Neural progenitor cell (in vitro differentiated cells): ENCODE results near the gene MN1. TPM values are rescaled to one million over a fixed set of nuclear protein-coding genes. Genes with fewer than 3 reads are reported as not detected.

Experiments used
- DNase-seq: peaks from one replicate; pipeline ENCODE4 v3.0.0-alpha.2; 2016; ENCODE audit warnings: low spot score
- H2AFZ ChIP-seq: fragments of 200-600 bp; sonication (generic); replicated peaks from 2 replicates; pipeline ENCODE4 v1.6.1; 2016; ENCODE audit warnings: antibody characterized with exemption
- H3F3A ChIP-seq: fragments of 200-600 bp; sonication (generic); 2 replicates; pipeline ENCODE4 v1.6.1; 2016; ENCODE audit warnings: antibody characterized with exemption, low read depth
- H3K27ac ChIP-seq: fragments of 200-600 bp; sonication (generic); 2 replicates; pipeline ENCODE4 v1.5.1; 2016; ENCODE audit warnings: mild to moderate bottlenecking
- H3K27me3 ChIP-seq: fragments of 200-600 bp; sonication (generic); 2 replicates; pipeline ENCODE4 v1.6.1; 2016; ENCODE audit warnings: mild to moderate bottlenecking, moderate library complexity
- H3K36me3 ChIP-seq: fragments of 200-600 bp; sonication (generic); 2 replicates; pipeline ENCODE4 v1.5.1; 2016
- H3K4me1 ChIP-seq: fragments of 200-600 bp; sonication (generic); 2 replicates; pipeline ENCODE4 v1.6.1; 2016; ENCODE audit warnings: mixed run types
- H3K4me2 ChIP-seq: fragments of 200-600 bp; sonication (generic); 2 replicates; pipeline ENCODE4 v1.6.1; 2016
- H3K4me3 ChIP-seq: fragments of 200-600 bp; sonication (generic); 2 replicates; pipeline ENCODE4 v1.5.1; 2016
- H3K79me2 ChIP-seq: fragments of 200-600 bp; sonication (generic); 2 replicates; pipeline ENCODE4 v1.6.1; 2016; ENCODE audit warnings: low read depth
- H3K9ac ChIP-seq: fragments of 200-600 bp; sonication (generic); 2 replicates; pipeline ENCODE4 v1.6.1; 2016
- H3K9me3 ChIP-seq: fragments of 200-600 bp; sonication (generic); 2 replicates; pipeline ENCODE4 v1.5.1; 2016; ENCODE audit warnings: low read depth
- H4K20me1 ChIP-seq: fragments of 200-600 bp; sonication (generic); 2 replicates; pipeline ENCODE4 v1.6.1; 2016; ENCODE audit warnings: low read depth
- H3K27ac Mint-ChIP-seq: 3 replicates; pipeline ENCODE4 v1.8.0; 2021; ENCODE audit warnings: mixed read lengths
- H3K27me3 Mint-ChIP-seq: 2 replicates; pipeline ENCODE4 v1.8.0; 2022; ENCODE audit warnings: low read depth, mild to moderate bottlenecking, inconsistent platforms, moderate library complexity, mixed read lengths; ENCODE audit not compliant: insufficient read depth
- H3K36me3 Mint-ChIP-seq: 3 replicates; pipeline ENCODE4 v1.8.0; 2021; ENCODE audit warnings: mixed read lengths
- H3K4me1 Mint-ChIP-seq: 3 replicates; pipeline ENCODE4 v1.8.0; 2021; ENCODE audit warnings: mixed read lengths
- H3K4me3 Mint-ChIP-seq: 3 replicates; pipeline ENCODE4 v1.8.0; 2021; ENCODE audit warnings: mild to moderate bottlenecking, moderate library complexity, mixed read lengths
- H3K9me3 Mint-ChIP-seq: 3 replicates; pipeline ENCODE4 v1.8.0; 2020; ENCODE audit warnings: mixed read lengths
- EZH2 ChIP-seq: fragments of 200-600 bp; sonication (generic); IDR thresholded peaks from 2 replicates; pipeline ENCODE4 v1.6.1; 2017; ENCODE audit warnings: antibody characterized with exemption, mild to moderate bottlenecking, moderate library complexity
- EZH2phosphoT487 ChIP-seq: fragments of 200-600 bp; sonication (generic); IDR thresholded peaks from 2 replicates; pipeline ENCODE4 v1.6.1; 2017; ENCODE audit warnings: antibody characterized with exemption
- total RNA-seq: library from RNA; depleted of rRNA; stranded (reverse); fragments of >200 nt; gene quantifications from 2 replicates; pipeline ENCODE4 v1.2.3, GENCODE V29; 2015; ENCODE audit warnings: low replicate concordance
- TF ChIP-seq, protein P1 (sequence below): fragments of 200-600 bp; sonication (generic); IDR thresholded peaks from 2 replicates; pipeline ENCODE4 v1.5.1; 2017; ENCODE audit warnings: antibody characterized with exemption, mild to moderate bottlenecking

Gene MN1
- total RNA-seq, 1 donor from 2014 or later: 13.3 TPM

DNA sequence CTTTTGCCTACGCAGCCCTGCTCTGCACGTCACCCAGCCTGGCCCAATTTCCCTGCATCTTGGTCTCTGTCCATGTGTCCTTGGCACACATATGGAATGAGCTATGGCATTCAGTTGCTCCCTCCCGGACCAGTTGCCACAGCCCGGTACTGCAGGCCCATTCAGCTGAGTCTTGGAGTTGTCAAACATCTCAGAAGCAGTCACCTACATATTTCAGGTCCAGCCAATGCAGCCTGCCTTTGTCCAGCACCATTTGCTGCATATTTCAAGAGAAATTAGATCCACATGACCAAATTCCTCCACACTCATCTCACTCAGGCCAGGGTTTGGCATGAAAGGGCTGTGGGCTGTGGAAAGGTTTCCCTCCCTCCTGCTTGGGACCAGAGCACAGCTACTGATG is 76.8 kb downstream of the MN1 start:
- TF ChIP-seq EZH2 (no peak), EZH2phosphoT487 (no peak)
- TF ChIP-seq, protein P1, sequence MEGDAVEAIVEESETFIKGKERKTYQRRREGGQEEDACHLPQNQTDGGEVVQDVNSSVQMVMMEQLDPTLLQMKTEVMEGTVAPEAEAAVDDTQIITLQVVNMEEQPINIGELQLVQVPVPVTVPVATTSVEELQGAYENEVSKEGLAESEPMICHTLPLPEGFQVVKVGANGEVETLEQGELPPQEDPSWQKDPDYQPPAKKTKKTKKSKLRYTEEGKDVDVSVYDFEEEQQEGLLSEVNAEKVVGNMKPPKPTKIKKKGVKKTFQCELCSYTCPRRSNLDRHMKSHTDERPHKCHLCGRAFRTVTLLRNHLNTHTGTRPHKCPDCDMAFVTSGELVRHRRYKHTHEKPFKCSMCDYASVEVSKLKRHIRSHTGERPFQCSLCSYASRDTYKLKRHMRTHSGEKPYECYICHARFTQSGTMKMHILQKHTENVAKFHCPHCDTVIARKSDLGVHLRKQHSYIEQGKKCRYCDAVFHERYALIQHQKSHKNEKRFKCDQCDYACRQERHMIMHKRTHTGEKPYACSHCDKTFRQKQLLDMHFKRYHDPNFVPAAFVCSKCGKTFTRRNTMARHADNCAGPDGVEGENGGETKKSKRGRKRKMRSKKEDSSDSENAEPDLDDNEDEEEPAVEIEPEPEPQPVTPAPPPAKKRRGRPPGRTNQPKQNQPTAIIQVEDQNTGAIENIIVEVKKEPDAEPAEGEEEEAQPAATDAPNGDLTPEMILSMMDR: no peak
- no peak overlapping the region for H3K4me3 Mint-ChIP-seq
- Histone ChIP-seq H3K9ac (no peak overlapping the region), H3F3A (no peaks in the 10 kb centered on the region), H3K9me3 (no peaks in the 10 kb centered on the region), H3K4me2 (no peak overlapping the region), H3K36me3 (no peaks in the 10 kb centered on the region), H3K4me1 (peaks cover 7% of the 10 kb centered on the region), H4K20me1 (no peaks in the 10 kb centered on the region), H3K27me3 (no peaks in the 10 kb centered on the region), H3K4me3 (no peak overlapping the region), H3K79me2 (no peaks in the 10 kb centered on the region), H2AFZ (no peak overlapping the region), H3K27ac (no peak overlapping the region)
- peaks cover 46% of the 10 kb centered on the region for H3K4me1 Mint-ChIP-seq
- peaks cover 23% of the 10 kb centered on the region for H3K9me3 Mint-ChIP-seq
- peak overlapping the region; percentile 75 for H3K27ac Mint-ChIP-seq
- DNase-seq: no peak
- H3K36me3 Mint-ChIP-seq: peaks cover 4% of the 10 kb centered on the region
- peaks cover 19% of the 10 kb centered on the region for H3K27me3 Mint-ChIP-seq

DNA sequence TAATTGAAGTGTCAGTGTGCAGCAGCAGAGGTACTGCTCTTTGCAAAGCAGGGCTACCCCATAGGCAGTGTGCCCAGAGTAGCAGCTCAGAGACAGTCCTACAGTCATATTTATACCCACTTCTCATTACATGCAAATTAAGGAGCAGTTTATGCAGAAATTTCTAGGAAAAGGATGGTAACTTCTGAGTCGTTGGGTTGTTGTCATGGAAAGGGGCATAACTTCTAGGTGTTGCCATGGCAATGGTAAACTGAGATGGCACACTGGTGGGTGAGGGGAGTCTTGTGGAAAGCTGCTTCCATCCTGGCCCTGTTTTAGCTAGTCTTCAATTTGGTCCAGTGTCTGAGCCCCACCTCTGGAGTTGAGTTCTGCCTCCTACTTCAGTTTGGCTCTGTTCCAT is 77.4 kb downstream of the MN1 start:
- H2AFZ ChIP-seq: no peak overlapping the region
- H3K27me3 ChIP-seq: no peaks in the 10 kb centered on the region
- Mint-ChIP-seq H3K36me3 (peaks cover 4% of the 10 kb centered on the region), H3K9me3 (peaks cover 23% of the 10 kb centered on the region), H3K27ac (peak overlapping the region; percentile 62), H3K27me3 (peaks cover 19% of the 10 kb centered on the region), H3K4me1 (peaks cover 50% of the 10 kb centered on the region), H3K4me3 (no peak overlapping the region)
- H3K4me3 ChIP-seq: no peak overlapping the region
- H3K79me2 ChIP-seq: no peaks in the 10 kb centered on the region
- H4K20me1 ChIP-seq: no peaks in the 10 kb centered on the region
- H3K36me3 ChIP-seq: no peaks in the 10 kb centered on the region
- no peaks in the 10 kb centered on the region for H3F3A ChIP-seq
- peaks cover 7% of the 10 kb centered on the region for H3K4me1 ChIP-seq
- TF ChIP-seq EZH2phosphoT487: no peak
- H3K4me2 ChIP-seq: no peak overlapping the region
- no peak for DNase-seq
- no peak overlapping the region for H3K27ac ChIP-seq
- H3K9me3 ChIP-seq: no peaks in the 10 kb centered on the region
- no peak overlapping the region for H3K9ac ChIP-seq

DNA sequence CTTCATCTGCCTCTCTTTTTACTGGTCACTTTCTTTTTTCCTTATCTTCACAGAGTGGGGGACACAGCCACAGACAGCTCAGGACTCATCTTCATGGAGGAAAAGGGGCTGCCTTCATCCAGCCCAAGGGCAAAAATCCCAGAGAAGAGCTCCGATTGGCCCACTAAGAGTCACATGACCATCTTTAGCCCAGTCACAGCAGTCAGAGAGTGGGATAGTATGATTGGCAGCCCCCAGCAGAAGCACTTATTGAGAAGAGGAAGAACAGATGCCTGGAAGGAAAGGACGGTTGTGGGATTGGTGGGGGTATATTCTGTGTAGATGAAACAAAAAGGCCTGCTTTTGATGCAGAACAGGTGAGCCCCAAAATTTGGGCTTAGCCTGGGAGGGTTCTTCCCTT is 77.8 kb downstream of the MN1 start:
- TF ChIP-seq EZH2phosphoT487 (no peak), EZH2 (no peak)
- TF ChIP-seq, protein P1: no peak
- Histone ChIP-seq H3F3A (no peaks in the 10 kb centered on the region), H3K4me2 (no peak overlapping the region), H3K27ac (no peak overlapping the region), H3K9ac (no peak overlapping the region), H3K9me3 (no peaks in the 10 kb centered on the region), H3K4me1 (peaks cover 7% of the 10 kb centered on the region), H2AFZ (no peak overlapping the region), H3K4me3 (no peak overlapping the region), H3K36me3 (no peaks in the 10 kb centered on the region), H4K20me1 (no peaks in the 10 kb centered on the region), H3K27me3 (no peaks in the 10 kb centered on the region), H3K79me2 (no peaks in the 10 kb centered on the region)
- DNase-seq: no peak
- Mint-ChIP-seq H3K36me3 (peaks cover 4% of the 10 kb centered on the region), H3K9me3 (peaks cover 23% of the 10 kb centered on the region), H3K27me3 (peaks cover 19% of the 10 kb centered on the region), H3K27ac (peak overlapping the region; percentile 62), H3K4me1 (peaks cover 48% of the 10 kb centered on the region), H3K4me3 (peak overlapping the region; percentile 27)

DNA sequence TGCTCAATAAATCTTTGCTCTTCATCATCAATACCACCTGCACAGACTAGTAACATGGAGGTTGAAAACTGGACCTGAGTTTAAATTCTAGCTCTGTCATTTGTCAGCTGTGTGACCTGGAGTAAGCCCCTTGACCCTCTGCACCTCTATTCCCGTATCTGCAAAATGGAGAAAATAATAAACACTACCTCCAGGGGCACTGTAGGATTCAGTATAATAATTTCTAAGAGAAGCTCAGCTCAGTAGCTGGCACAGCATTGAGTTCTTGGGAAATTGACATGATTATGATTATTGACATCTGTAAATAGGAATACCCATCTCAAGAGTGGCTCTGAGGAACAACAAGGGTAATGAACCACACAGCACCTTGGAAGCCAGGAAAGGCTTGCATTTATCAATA is 78.4 kb downstream of the MN1 start:
- no peak for DNase-seq
- no peaks in the 10 kb centered on the region for H3K79me2 ChIP-seq
- no peak for TF ChIP-seq EZH2
- TF ChIP-seq, protein P1: peak; percentile 5
- H3K9me3 ChIP-seq: no peaks in the 10 kb centered on the region
- no peaks in the 10 kb centered on the region for H3K36me3 ChIP-seq
- Mint-ChIP-seq H3K9me3 (peaks cover 23% of the 10 kb centered on the region), H3K4me3 (no peak overlapping the region), H3K4me1 (peaks cover 49% of the 10 kb centered on the region), H3K36me3 (peaks cover 4% of the 10 kb centered on the region), H3K27ac (no peak overlapping the region), H3K27me3 (peaks cover 19% of the 10 kb centered on the region)
- no peaks in the 10 kb centered on the region for H4K20me1 ChIP-seq
- H3K27me3 ChIP-seq: no peaks in the 10 kb centered on the region
- H3F3A ChIP-seq: no peaks in the 10 kb centered on the region
- no peak overlapping the region for H2AFZ ChIP-seq
- no peak overlapping the region for H3K9ac ChIP-seq
- no peak overlapping the region for H3K4me3 ChIP-seq
- peaks cover 7% of the 10 kb centered on the region for H3K4me1 ChIP-seq
- no peak overlapping the region for H3K4me2 ChIP-seq
- H3K27ac ChIP-seq: no peak overlapping the region
